ENCODE results near the gene CFTR. TPM values are rescaled to one million over a fixed set of nuclear protein-coding genes. Genes with fewer than 3 reads are reported as not detected.

Gene CFTR
- total RNA-seq, 1 experiment from 2014 or later = 1.2 TPM

GRCh38 chr7:117674617-117675016 is 194.8 kb downstream of the CFTR start:
- peak overlapping the region in 2 of 3 experiments; percentile 81 to 87; a peak in 3 of 7 replicates for H3K27ac Mint-ChIP-seq
- H4K8ac ChIP-seq (replicated peaks; ENCODE audit: insufficient read length, low read depth, low read length) = no peak overlapping the region
- H3K18ac ChIP-seq (ENCODE audit: insufficient read length, low read depth, low read length) = no peak overlapping the region
- H4K5ac ChIP-seq (ENCODE audit: insufficient read length, low read depth, low read length) = no peak overlapping the region
- WGBS (ENCODE audit: extremely low coverage, insufficient read length, low lambda C conversion rate) = no CpG with 5 or more reads among the region's 3 CpGs
- H3K4me1 ChIP-seq (ENCODE audit: insufficient read depth, low read length) = peaks cover 7% of the 10 kb centered on the region; the same call in 1 of the 2 replicates
- no peak overlapping the region for H3K4ac ChIP-seq (ENCODE audit: low read depth, low read length)
- H2BK12ac ChIP-seq (ENCODE audit: insufficient read length, low read depth, low read length) = no peak overlapping the region
- TF ChIP-seq CTCF (conservative IDR thresholded peaks at IDR 0.05) = no peak
- H2BK120ac ChIP-seq (ENCODE audit: low read depth, low read length, poor library complexity, severe bottlenecking) = no peak overlapping the region
- no peak overlapping the region for H2AK5ac ChIP-seq (ENCODE audit: insufficient read length, low read length)
- no peaks in the 10 kb centered on the region for H4K20me1 ChIP-seq (ENCODE audit: control insufficient read depth, insufficient read depth, insufficient read length)
- H3K27ac ChIP-seq (ENCODE audit: insufficient read length, low read depth, low read length) = no peak overlapping the region
- H2AFZ ChIP-seq (ENCODE audit: low read length) = no peak overlapping the region
- DNase-seq = peak; percentile 41
- H3K79me2 ChIP-seq (ENCODE audit: insufficient read depth, low read length) = no peaks in the 10 kb centered on the region
- no peak overlapping the region for H2BK20ac ChIP-seq (ENCODE audit: low read depth, low read length, poor library complexity, severe bottlenecking)
- no peak overlapping the region for H2BK5ac ChIP-seq (ENCODE audit: insufficient read length, low read length)
- peaks cover 0 to 6% (median 0%) of the 10 kb centered on the region in 3 experiments; a peak in 2 of 7 replicates for H3K36me3 Mint-ChIP-seq (ENCODE audit: insufficient read depth in 1 of 3, low read depth in 3 of 3)
- H3K79me1 ChIP-seq (ENCODE audit: insufficient read depth, low read depth, low read length, poor library complexity, severe bottlenecking) = no peaks in the 10 kb centered on the region
- no peak overlapping the region for H3K4me2 ChIP-seq (ENCODE audit: insufficient read depth, insufficient read length, low read length)
- H3K27me3 ChIP-seq (ENCODE audit: insufficient read depth, low read length) = no peaks in the 10 kb centered on the region
- H3K23me2 ChIP-seq (ENCODE audit: insufficient read length, low read depth, low read length, poor library complexity, severe bottlenecking) = no peaks in the 10 kb centered on the region
- H3K23ac ChIP-seq (ENCODE audit: insufficient read length, low read depth, low read length) = no peak overlapping the region
- H2BK15ac ChIP-seq (ENCODE audit: low read depth, low read length) = no peak overlapping the region
- no peak overlapping the region; a peak in 1 of 5 replicates for H3K4me3 Mint-ChIP-seq
- peaks cover 0 to 3% of the 10 kb centered on the region in 2 experiments; a peak in 1 of 5 replicates for H3K9me3 Mint-ChIP-seq
- H3K4me1 Mint-ChIP-seq = peaks cover 62 to 64% of the 10 kb centered on the region in 2 experiments
- no peaks in the 10 kb centered on the region for H3K9me3 ChIP-seq (ENCODE audit: control insufficient read depth, low read depth, low read length)
- no peak overlapping the region for H3K56ac ChIP-seq (ENCODE audit: insufficient read length, low read depth, low read length)
- H4K91ac ChIP-seq (ENCODE audit: insufficient read length, low read depth, low read length) = no peak overlapping the region
- H3K9ac ChIP-seq (ENCODE audit: extremely low read depth, insufficient read length, low read length) = no peak overlapping the region
- H3K14ac ChIP-seq (ENCODE audit: insufficient read depth, low read length) = no peak overlapping the region
- H3K27me3 Mint-ChIP-seq (ENCODE audit: low read depth) = no peaks in the 10 kb centered on the region
- no peak overlapping the region for H3T11ph ChIP-seq (ENCODE audit: low read length)
